Measurements from ENCODE around the gene ICE1.

ICE1 gene

DNA sequence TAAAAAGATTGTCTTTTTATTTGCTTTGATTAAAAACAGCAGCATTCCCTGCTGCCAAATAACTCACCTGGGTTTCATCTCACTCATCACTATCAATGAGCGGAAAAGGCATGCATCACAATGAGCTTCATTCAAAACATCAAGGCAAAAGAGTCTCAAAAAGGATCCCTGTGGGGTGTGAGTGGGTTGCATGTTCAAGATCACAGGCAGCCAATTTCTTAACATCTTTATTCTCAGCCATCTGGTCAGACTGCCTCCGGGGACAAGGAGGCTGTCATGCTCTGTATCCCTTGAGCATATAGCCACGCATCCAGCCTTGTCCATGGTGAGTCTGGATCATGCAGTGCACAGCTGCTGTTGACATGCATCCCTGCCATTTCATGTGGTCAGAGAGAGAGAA lies 117.1 kb downstream of the ICE1 start:
- DNase-seq: no peak

Measured in 8988T (cell line).